Activated naive CD4-positive, alpha-beta T cell treated with anti-CD3 and anti-CD28 coated beads, Interleukin-2, amount 50 U/mL, for 24 hours (primary cell): Measurements from ENCODE around the gene CEBPG.

Experiments used
- H3K27ac Mint-ChIP-seq: one replicate; pipeline ENCODE4 v1.8.0; 2021; ENCODE audit warnings: mild to moderate bottlenecking, mixed read lengths
- H3K27me3 Mint-ChIP-seq: one replicate; pipeline ENCODE4 v1.8.0; 2021; ENCODE audit warnings: mixed read lengths
- H3K36me3 Mint-ChIP-seq: one replicate; pipeline ENCODE4 v1.8.0; 2021; ENCODE audit warnings: mixed read lengths
- H3K4me1 Mint-ChIP-seq: one replicate; pipeline ENCODE4 v1.8.0; 2021; ENCODE audit warnings: mixed read lengths
- H3K4me3 Mint-ChIP-seq: one replicate; pipeline ENCODE4 v1.8.0; 2021; ENCODE audit warnings: mild to moderate bottlenecking, mixed read lengths
- H3K9me3 Mint-ChIP-seq: one replicate; pipeline ENCODE4 v1.8.0; 2021; ENCODE audit warnings: mixed read lengths

CEBPG gene

DNA sequence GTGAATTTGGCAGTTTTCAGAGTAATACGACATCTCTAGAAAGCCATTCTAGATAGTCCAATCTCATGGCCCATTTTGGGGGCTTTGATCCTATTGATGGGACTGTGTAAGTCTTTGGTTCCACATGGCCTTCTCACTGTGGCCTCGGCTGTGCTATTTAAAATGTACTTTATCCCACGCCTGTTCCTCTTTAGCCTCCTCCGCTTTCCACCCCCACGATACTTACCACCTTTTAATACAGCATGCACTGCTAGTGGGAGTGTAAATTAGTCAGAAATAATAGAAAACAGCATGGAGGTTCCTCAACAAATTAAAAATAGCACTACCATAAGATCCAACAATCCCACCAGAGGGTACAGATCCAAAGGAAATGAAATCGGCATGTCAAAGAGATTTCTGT is 28.3 kb upstream of the CEBPG start:
- H3K4me3 Mint-ChIP-seq: no peak overlapping the region
- H3K27ac Mint-ChIP-seq: no peak overlapping the region
- peaks cover 25% of the 10 kb centered on the region for H3K27me3 Mint-ChIP-seq
- no peaks in the 10 kb centered on the region for H3K4me1 Mint-ChIP-seq
- H3K36me3 Mint-ChIP-seq: no peaks in the 10 kb centered on the region
- no peaks in the 10 kb centered on the region for H3K9me3 Mint-ChIP-seq

DNA sequence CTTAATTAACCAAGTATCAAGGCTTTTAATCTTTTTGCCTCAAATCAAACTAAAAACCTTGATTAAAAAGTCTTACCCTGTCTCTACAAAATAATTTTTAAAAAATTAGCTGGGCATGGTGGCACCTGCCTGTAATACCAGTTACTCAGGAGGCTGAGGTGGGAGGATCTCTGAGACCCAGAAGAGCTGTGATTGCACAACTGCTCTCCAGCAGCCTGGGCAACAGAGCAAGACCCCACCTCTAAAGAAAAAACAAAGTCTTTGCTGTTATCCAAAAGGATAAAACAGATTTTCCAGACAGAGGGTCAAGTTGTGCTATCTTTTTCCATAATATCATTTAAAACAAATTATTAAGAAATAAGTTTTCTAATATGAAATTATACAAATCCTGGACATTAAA is 26.8 kb upstream of the CEBPG start:
- Mint-ChIP-seq H3K27ac (no peak overlapping the region), H3K36me3 (no peaks in the 10 kb centered on the region), H3K9me3 (no peaks in the 10 kb centered on the region), H3K4me3 (no peak overlapping the region), H3K27me3 (peaks cover 17% of the 10 kb centered on the region), H3K4me1 (no peaks in the 10 kb centered on the region)

DNA sequence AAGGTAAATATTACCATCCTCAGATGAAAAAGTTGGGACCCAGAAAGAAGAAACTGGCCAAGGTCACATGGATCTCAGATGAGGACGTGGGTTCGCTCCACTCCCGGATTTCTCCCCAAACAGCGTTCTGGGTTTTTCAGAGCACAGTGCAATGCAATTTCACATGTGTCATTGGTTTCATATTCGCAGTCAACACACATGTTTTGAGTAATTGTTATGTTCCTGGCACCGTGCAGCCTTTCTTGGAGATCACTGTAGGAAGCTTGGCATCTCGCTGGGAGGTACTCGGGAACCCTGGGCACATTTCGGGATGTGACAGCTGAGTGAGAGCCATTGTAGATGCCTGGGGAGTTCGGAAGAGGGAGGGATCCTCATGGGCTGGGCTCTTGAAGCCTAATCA is 26.2 kb upstream of the CEBPG start:
- Mint-ChIP-seq H3K4me3 (no peak overlapping the region), H3K4me1 (no peaks in the 10 kb centered on the region), H3K36me3 (no peaks in the 10 kb centered on the region), H3K27me3 (peaks cover 15% of the 10 kb centered on the region), H3K27ac (no peak overlapping the region), H3K9me3 (no peaks in the 10 kb centered on the region)

DNA sequence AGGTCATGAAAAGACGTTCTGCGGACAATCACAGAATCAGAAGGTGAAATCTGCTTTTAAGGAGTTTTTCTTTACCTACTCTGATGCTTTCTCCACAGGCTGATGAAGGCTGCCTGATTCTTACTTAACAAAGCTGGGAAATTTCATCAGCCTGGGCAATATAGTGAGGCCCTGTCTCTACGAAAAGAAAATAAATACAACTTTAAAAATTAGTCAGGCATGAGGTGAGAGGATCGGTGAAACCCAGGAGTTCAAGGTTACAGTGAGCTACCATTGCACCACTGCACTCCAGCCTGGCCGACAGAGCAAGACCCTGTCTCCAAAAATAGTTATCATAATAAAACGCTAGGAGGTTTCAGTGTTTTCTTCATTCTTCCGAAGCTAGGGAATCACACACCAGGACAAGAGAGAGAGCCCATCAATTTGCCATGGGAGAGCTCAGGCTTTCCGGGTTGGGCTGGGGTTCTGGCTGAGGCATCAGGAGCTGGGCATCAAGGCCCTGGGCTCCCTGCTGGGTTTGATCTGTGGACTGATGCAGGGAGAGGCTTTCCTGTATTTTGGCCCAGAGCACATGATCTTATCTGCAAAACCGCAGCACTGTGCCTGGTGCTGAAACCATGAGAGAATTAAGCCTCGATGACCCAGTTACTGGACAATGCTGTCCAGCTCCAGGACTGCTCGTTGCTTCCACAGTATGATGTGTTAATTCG is 25.1 kb upstream of the CEBPG start:
- no peaks in the 10 kb centered on the region for H3K36me3 Mint-ChIP-seq
- H3K27me3 Mint-ChIP-seq: peaks cover 15% of the 10 kb centered on the region
- H3K4me3 Mint-ChIP-seq: no peak overlapping the region

DNA sequence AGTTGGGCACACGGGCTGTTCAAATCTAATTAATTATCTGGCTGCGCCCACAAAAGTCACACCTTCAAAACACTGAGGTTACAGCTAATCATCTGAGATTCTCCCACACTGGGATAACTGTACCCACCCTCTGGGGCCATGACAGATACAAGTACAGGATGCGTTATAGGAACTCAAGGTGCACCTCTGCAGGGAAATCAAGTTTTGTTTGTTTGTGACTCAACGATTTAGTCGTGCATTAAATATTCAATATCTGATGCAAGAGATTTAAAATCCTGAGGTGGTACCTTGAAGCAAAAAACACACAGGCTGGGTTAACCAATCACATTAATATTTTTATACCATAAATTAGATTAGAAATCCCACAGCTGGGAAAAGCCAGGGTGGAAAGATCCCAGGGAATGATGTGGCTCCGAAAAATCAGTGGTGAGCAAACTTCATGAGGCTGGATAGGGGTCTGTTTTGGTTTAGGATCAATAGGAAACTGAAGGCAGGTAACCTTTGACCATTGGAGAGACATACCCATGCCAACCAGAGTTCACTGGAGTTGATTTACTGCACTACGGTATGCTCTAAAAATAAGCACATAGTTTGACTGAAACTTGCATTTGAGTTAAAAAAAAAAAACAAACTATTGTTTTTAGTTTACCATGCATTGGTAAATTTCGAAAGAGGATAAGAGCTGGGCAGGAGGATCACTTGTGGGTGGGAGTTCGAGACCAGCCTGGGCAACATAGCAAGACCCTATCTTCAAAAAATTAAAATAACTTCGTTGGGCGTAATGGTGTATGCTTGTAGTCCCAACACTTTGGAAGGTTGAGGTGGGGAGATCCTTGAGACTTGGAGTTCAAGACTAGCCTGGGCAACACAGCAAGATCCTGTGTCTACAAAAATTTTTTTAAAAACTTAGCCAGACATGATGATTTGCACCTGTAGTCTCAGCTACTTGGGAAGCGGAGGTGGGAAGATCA is 23.9 kb upstream of the CEBPG start:
- peaks cover 1% of the 10 kb centered on the region for H3K36me3 Mint-ChIP-seq
- H3K27ac Mint-ChIP-seq: no peak overlapping the region
- H3K9me3 Mint-ChIP-seq: no peaks in the 10 kb centered on the region
- H3K27me3 Mint-ChIP-seq: peaks cover 10% of the 10 kb centered on the region
- no peaks in the 10 kb centered on the region for H3K4me1 Mint-ChIP-seq
- no peak overlapping the region for H3K4me3 Mint-ChIP-seq

More for the DNA sequence above, 25.1 kb upstream of the CEBPG start:
- Mint-ChIP-seq H3K4me1 (no peaks in the 10 kb centered on the region), H3K27ac (no peak overlapping the region), H3K9me3 (no peaks in the 10 kb centered on the region)

DNA sequence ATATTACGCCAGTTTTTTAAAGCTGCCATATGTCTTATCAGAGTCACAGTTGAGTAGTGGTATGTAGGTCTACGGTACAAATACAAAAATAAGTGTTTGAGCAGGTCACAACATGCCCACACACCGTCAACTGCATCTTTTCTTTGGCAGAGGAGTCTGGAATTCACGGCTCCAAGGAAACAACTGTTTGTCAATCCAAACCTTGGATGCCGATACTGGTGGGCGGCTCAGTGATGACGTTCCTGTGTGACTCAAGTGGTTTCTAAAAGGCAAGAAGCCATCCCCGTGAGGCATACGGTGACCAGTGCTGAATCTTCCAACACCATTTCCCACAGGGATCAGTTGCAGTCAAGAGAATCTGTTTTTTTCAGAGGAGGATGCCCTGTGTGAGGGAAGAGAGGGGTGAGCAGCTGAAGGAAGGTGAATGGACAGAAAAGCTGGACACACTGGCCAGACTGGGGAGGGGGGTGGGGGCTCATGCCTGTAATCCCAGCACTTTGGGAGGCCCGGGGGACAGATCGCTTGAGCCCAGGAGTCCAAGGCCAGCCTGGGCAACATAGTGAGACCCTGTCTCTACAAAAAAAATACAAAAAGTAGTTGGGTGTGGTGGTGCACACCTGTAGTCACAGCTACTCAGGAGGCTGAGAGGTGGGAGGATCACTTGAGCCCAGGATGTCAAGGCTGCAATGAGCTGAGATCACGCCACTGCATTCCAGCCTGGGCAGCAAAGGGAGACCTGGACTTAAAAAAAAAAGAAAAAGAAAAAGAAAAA is 22.8 kb upstream of the CEBPG start:
- H3K9me3 Mint-ChIP-seq: peaks cover 3% of the 10 kb centered on the region
- H3K27me3 Mint-ChIP-seq: peaks cover 7% of the 10 kb centered on the region
- H3K36me3 Mint-ChIP-seq: peaks cover 1% of the 10 kb centered on the region
- no peak overlapping the region for H3K4me3 Mint-ChIP-seq
- no peak overlapping the region for H3K27ac Mint-ChIP-seq
- no peaks in the 10 kb centered on the region for H3K4me1 Mint-ChIP-seq

DNA sequence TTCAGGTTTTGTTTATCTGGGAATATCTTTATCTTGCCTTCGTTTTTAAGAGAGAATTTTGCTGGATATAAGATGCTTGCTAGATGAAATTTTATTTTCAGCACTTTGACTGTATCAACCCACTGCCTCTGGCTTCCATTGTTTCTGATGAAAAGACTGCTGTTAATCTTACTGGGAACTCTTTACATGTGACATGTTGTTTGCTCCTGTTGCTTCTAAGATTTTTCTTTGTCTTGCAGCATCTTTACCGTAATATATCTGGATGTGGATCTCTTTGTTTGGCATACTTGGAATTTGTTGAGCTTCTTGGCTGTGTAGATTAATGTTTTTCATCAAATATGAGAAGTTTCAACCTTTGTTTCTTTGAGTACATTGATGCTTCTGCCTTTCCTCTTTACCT is 18.0 kb upstream of the CEBPG start:
- H3K27ac Mint-ChIP-seq: no peak overlapping the region
- no peaks in the 10 kb centered on the region for H3K4me1 Mint-ChIP-seq
- peaks cover 10% of the 10 kb centered on the region for H3K9me3 Mint-ChIP-seq
- H3K36me3 Mint-ChIP-seq: peaks cover 1% of the 10 kb centered on the region
- H3K4me3 Mint-ChIP-seq: no peak overlapping the region
- no peaks in the 10 kb centered on the region for H3K27me3 Mint-ChIP-seq

DNA sequence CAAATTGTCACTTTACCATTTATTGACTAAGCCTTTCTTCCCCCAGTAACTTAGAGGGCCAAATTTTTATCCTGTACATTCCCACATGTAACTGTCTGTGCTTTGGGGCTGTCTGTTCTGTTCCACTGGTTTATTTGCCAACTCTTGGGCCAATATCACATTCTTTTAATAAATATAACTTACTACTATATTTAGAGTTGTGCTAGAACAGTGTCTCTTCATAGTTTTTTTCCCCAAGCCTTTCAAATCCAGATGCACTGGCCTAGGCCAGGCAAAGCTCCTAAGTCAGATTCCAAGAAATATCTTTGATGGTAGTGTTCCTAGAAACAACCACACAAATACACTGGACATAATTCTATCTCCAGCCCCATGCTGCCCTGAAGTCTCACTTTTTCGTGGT is 16.0 kb upstream of the CEBPG start:
- peaks cover 1% of the 10 kb centered on the region for H3K27me3 Mint-ChIP-seq
- no peaks in the 10 kb centered on the region for H3K4me1 Mint-ChIP-seq
- H3K36me3 Mint-ChIP-seq: peaks cover 1% of the 10 kb centered on the region
- no peak overlapping the region for H3K4me3 Mint-ChIP-seq
- H3K9me3 Mint-ChIP-seq: peaks cover 10% of the 10 kb centered on the region
- H3K27ac Mint-ChIP-seq: no peak overlapping the region

DNA sequence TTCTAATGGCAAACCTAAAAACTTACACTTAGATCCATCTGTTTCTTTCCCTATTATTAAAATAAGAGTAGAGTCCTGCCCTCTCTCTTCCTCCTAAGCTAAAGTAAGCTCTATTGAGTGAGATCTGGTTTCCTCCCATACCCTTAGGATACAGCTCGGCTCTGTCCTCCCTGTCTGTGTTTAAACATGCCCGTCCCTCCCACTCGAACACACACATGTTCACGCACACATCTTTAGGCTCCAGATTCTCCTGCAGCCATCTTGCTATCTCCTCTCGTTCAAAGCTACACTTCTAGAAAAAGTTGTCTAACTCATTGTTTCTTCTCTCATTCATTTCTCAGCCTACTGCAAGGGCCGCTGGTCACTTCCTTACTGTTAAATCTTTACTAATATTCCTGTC is 15.1 kb upstream of the CEBPG start:
- H3K4me3 Mint-ChIP-seq: no peak overlapping the region
- peaks cover 10% of the 10 kb centered on the region for H3K9me3 Mint-ChIP-seq
- no peaks in the 10 kb centered on the region for H3K4me1 Mint-ChIP-seq
- H3K27me3 Mint-ChIP-seq: peaks cover 1% of the 10 kb centered on the region
- no peak overlapping the region for H3K27ac Mint-ChIP-seq
- H3K36me3 Mint-ChIP-seq: peaks cover 1% of the 10 kb centered on the region

DNA sequence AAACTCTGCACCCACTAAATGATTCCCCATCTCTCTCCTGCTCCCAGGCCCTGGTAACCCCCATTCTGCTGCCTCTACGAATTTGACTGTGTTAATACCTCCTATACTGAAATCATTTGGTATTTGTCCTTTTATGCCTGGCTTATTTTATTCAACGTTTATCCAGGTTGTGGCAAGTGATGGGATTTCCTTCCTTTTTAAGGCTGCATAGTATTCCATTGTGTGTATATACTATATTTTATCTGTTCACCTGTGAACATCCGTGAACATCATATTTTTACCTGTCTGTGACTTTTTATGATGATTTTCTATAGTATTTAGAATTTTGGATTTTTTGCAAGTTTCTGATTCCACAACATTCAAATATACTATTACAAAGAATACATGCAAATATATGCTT is 13.9 kb upstream of the CEBPG start:
- peaks cover 3% of the 10 kb centered on the region for H3K27me3 Mint-ChIP-seq
- H3K27ac Mint-ChIP-seq: no peak overlapping the region
- H3K4me3 Mint-ChIP-seq: no peak overlapping the region
- H3K9me3 Mint-ChIP-seq: peaks cover 10% of the 10 kb centered on the region
- no peaks in the 10 kb centered on the region for H3K36me3 Mint-ChIP-seq
- H3K4me1 Mint-ChIP-seq: no peaks in the 10 kb centered on the region

DNA sequence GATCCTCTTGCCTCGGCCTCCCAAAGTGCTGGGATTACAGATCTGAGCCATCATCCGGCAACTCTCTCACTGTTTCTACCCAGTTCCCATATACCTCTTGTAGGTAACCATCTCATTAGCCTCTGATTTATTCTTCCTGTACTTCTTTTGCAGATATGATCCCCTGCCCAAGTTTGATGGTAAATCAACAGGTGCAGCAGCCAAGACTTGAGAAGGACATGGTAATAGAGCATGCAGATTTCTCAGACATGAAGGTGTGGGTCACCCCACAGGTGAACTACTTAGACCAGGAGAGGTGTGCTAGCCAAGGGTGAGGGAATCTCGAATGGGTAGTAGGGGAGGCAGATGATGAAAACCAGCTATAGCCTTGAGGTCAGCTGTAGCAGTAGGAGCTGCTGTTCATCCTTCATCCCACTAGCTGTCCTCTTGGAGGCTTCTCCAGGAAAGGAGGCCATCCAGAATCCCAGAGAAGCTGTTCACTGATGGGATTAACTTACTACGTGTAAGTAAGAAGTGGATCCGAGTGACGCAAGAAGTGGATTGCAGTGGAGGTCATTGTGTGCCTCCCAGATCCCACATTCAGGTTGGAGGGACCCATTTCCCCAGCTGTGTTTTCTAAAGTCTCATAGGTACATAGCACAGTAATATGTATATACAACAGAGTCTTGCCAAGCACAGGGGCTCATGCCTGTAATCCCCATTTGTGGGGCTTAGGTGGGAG is 10.8 kb upstream of the CEBPG start:
- Mint-ChIP-seq H3K4me3 (no peak overlapping the region), H3K36me3 (no peaks in the 10 kb centered on the region), H3K4me1 (no peaks in the 10 kb centered on the region), H3K9me3 (no peaks in the 10 kb centered on the region), H3K27me3 (peaks cover 3% of the 10 kb centered on the region), H3K27ac (no peak overlapping the region)

DNA sequence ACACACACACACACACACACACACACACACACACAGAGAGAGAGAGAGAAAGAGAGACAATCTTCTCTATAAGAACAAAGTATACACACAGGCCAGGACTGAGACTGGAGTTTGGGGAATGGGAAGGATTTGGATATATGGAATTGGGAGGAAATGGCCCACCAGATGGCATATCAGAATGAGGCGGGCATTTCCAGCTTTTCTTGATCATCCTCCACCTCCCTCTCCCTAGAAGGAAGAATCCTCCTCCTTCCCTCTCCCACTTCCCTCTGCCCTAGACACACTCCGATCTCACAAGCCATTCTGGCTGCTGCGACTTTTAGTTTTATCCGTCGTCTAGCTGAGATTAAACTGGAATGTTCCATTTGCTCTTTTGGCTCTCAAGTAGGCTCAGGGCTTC is 10.0 kb upstream of the CEBPG start:
- Mint-ChIP-seq H3K36me3 (no peaks in the 10 kb centered on the region), H3K9me3 (no peaks in the 10 kb centered on the region), H3K27me3 (peaks cover 3% of the 10 kb centered on the region), H3K27ac (no peak overlapping the region), H3K4me1 (no peaks in the 10 kb centered on the region), H3K4me3 (no peak overlapping the region)

DNA sequence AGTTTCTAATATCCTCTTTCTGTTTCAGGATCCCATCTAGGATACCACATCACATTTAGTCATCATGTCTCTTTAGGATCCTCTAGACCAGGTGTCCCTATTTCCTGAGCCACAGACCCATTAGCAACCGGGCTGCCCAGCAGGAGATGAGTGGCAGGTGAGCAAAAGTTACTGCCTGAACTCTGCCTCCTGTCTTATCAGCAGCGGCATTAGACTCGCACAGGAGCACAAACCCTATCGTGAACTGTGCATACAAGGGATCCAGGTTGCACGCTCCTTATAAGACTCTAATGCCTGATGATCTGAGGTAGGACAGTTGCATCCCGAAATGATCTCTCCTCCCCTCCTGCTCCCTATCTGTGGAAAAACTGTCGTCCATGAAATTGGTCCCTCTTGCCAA is 7.8 kb upstream of the CEBPG start:
- Mint-ChIP-seq H3K36me3 (no peaks in the 10 kb centered on the region), H3K9me3 (no peaks in the 10 kb centered on the region), H3K4me1 (no peaks in the 10 kb centered on the region), H3K27me3 (peaks cover 3% of the 10 kb centered on the region), H3K27ac (no peak overlapping the region), H3K4me3 (no peak overlapping the region)

DNA sequence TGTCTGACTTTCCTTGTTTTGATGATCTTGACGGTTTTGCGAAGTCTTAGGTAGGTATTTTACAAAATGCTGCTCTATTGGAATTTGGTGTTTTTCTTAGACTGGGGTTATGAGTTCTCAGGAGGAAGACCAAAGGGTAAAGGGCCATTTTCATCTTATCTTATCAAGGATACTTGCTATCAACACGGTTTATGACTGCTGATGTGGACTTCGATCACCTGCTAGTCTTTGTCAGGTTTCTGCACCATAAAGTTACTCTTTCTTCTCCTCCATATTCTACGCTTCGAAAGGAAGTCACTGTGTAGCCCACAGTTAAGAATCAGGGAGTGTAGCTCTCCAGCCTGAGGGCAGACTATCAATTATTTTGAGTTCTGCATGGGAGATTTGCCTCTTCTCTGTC is 7.4 kb upstream of the CEBPG start:
- Mint-ChIP-seq H3K9me3 (no peaks in the 10 kb centered on the region), H3K27ac (no peak overlapping the region), H3K4me1 (no peaks in the 10 kb centered on the region), H3K4me3 (no peak overlapping the region), H3K36me3 (no peaks in the 10 kb centered on the region), H3K27me3 (peaks cover 3% of the 10 kb centered on the region)

DNA sequence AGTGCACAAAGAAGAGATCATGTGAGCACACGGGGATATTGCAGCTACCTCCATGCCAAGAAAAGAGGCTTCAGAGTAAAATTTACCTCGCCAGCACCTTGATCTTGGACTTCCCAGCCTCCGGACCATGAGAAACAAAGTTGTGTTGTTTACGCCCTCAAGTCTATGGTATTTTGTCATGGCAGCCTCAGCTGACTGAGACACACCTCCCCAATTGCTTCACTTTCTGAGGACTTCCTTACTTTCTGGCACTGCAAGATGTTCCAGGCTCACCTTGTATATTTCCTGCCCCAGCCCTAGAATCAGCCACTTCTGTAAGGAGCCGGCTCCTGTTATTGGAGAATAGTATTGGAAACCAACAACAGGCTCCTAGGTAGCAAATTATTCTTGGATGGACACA is 6.6 kb upstream of the CEBPG start:
- no peaks in the 10 kb centered on the region for H3K36me3 Mint-ChIP-seq
- no peak overlapping the region for H3K27ac Mint-ChIP-seq
- H3K4me3 Mint-ChIP-seq: no peak overlapping the region
- H3K4me1 Mint-ChIP-seq: no peaks in the 10 kb centered on the region
- H3K27me3 Mint-ChIP-seq: peaks cover 3% of the 10 kb centered on the region
- H3K9me3 Mint-ChIP-seq: no peaks in the 10 kb centered on the region
